Cardiac muscle cell (in vitro differentiated cells and primary cell): Measurements from ENCODE around the gene ZNF841. TPM values are rescaled to one million over a fixed set of nuclear protein-coding genes. Genes with fewer than 3 reads are reported as not detected.
A peak's percentile ranks its signal among the peaks of the same experiment; 100 is the strongest.
"Not testable (repeated sequence)": the region's sequence is repeated elsewhere in the genome, so short reads cannot be mapped to it uniquely, and the experiment has no call there.

Experiments used
- DNase-seq, 2 donors: peaks; one replicate each; pipeline versions ENCODE4 v3.0.0 to v3.0.0-alpha.2; 2010 to 2017; ENCODE audit warnings: low read depth in 1 of 2, low spot score in 1 of 2
- H3K27ac ChIP-seq: fragments of 200-600 bp; sonication (generic); 2 replicates; pipeline ENCODE4 v1.5.1; 2016
- H3K27me3 ChIP-seq: fragments of 200-600 bp; sonication (generic); 2 replicates; pipeline ENCODE4 v1.6.0; 2016; ENCODE audit warnings: control low read depth
- H3K36me3 ChIP-seq: fragments of 200-600 bp; sonication (generic); 2 replicates; pipeline ENCODE4 v1.5.1; 2016; ENCODE audit warnings: control low read depth
- H3K4me1 ChIP-seq: fragments of 200-600 bp; sonication (generic); 2 replicates; pipeline ENCODE4 v1.8.1; 2017; ENCODE audit warnings: low read depth, mild to moderate bottlenecking, mixed run types
- H3K4me3 ChIP-seq: fragments of 200-600 bp; sonication (generic); 2 replicates; pipeline ENCODE4 v1.5.1; 2016; ENCODE audit warnings: mild to moderate bottlenecking
- H3K9me3 ChIP-seq: fragments of 200-600 bp; sonication (generic); 2 replicates; pipeline ENCODE4 v1.5.1; 2017; ENCODE audit warnings: low read depth, mild to moderate bottlenecking, control low read depth
- polyA plus RNA-seq: library from polyadenylated mRNA; unstranded; fragments of >200 nt; fragmentation: Nextera tagmentation; extraction: Ambion mirVana; gene quantifications from 2 replicates; pipeline ENCODE4 v1.2.1, GENCODE V29; 2016
- total RNA-seq: library from RNA; depleted of rRNA; stranded (reverse); fragments of >200 nt; gene quantifications from 2 replicates; pipeline ENCODE4 v1.2.3, GENCODE V29; 2016
- TF ChIP-seq, protein P1 (sequence below): IDR thresholded peaks from 2 replicates; pipeline ENCODE4 v1.5.1; 2012; ENCODE audit warnings: low read depth, mild to moderate bottlenecking, low read length

ZNF841 gene
- total and polyA plus RNA-seq, 2 experiments from 2014 or later = 2.9 to 14.4 TPM

DNA sequence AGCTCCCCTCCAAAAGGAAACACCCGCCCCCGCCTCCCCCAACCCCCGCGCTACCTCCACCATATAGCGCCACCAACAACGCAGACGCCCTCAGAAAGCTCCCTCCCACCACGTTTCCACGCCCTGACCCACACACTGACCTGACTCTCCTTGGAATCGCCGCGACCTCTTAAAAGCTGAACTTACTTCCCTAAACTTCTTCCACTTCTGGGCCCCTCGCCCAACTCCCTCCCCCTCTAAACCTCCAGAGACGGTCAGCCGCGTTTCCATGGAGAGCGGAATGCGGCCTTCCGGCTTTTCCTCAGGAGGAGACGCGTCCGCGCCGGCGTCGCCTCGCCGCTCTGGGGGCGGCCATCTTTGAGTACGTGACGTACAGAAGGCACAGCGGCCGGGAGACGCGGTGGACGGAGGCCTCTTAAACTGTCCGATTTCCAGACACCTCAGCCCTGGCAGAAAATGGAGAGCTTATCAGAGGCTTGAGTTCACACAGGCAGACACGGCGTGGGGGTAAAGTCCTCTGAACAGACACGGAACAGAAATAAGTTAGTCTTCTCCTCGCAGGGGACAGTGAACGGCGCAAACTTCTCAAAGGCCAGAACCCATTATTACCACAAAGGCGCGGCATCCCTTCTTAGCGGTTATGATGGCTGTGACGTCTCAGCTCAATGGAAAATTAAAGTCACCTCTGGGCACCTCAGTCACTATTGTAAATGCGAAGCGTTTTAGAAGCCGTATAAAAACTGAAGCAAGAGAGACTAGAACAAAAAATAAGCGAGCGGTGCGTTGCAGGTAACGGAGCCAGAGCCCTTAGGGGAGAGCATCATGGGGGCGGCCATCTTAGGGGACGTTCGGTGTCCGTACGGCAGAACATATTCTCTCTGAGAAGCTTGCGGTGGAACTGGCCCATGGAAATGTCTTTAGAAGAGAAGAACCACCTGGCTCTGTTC is 46.7 kb downstream of the ZNF841 start, which contains the start of gene ZNF432:
Gene ZNF432 (minus strand): TSS at position 284 of the 947 bp plus-strand sequence. CDS start 1,970 bp downstream, outside the sequence.
- H3K9me3 ChIP-seq = no peaks in the 10 kb centered on the region
- peaks cover 19% of the 10 kb centered on the region for H3K36me3 ChIP-seq
- TF ChIP-seq, protein P1, sequence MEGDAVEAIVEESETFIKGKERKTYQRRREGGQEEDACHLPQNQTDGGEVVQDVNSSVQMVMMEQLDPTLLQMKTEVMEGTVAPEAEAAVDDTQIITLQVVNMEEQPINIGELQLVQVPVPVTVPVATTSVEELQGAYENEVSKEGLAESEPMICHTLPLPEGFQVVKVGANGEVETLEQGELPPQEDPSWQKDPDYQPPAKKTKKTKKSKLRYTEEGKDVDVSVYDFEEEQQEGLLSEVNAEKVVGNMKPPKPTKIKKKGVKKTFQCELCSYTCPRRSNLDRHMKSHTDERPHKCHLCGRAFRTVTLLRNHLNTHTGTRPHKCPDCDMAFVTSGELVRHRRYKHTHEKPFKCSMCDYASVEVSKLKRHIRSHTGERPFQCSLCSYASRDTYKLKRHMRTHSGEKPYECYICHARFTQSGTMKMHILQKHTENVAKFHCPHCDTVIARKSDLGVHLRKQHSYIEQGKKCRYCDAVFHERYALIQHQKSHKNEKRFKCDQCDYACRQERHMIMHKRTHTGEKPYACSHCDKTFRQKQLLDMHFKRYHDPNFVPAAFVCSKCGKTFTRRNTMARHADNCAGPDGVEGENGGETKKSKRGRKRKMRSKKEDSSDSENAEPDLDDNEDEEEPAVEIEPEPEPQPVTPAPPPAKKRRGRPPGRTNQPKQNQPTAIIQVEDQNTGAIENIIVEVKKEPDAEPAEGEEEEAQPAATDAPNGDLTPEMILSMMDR = no peak
- peaks cover 7% of the 10 kb centered on the region for H3K4me1 ChIP-seq
- H3K27ac ChIP-seq = peak within 1 kb of the TSS; percentile 99
- DNase-seq = peak; percentile 96 to 98
- H3K27me3 ChIP-seq = no peaks in the 10 kb centered on the region
- H3K4me3 ChIP-seq = peak within 1 kb of the TSS; percentile 54

DNA sequence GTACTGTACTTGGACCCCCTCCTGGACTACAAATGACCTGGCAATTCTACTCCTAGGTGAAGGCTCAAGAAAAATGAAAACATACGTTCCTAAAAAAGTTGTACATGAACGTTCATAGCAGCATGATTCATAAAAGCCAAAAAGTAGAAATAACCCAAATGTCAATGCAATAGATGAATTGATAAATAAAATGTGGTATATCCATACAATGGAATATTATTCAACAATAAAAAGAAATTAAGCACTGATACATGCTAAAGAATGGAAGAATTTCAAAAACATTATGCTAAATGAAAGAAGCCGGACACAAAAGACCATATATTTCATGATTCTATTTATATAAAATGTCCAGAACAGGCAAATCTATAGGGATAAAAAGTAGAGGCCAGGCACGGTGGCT is 56.4 kb downstream of the ZNF841 start:
- Histone ChIP-seq H3K4me1 (no peaks in the 10 kb centered on the region), H3K9me3 (no peaks in the 10 kb centered on the region), H3K36me3 (peaks cover 77% of the 10 kb centered on the region), H3K27ac (no peak overlapping the region), H3K4me3 (no peak overlapping the region), H3K27me3 (no peaks in the 10 kb centered on the region)
- DNase-seq = no peak
- TF ChIP-seq, protein P1 = no peak

GRCh38 chr19:52034051-52034728 is 61.4 kb downstream of the ZNF841 start:
- TF ChIP-seq, protein P1 = no peak
- Histone ChIP-seq H3K9me3 (peaks cover 9% of the 10 kb centered on the region), H3K4me3 (no peak overlapping the region), H3K27me3 (no peaks in the 10 kb centered on the region), H3K4me1 (no peaks in the 10 kb centered on the region), H3K27ac (no peak overlapping the region), H3K36me3 (peaks cover 61% of the 10 kb centered on the region)
- DNase-seq = peak in 1 of 2 donors; percentile 3

- DNase-seq = no peak
- Histone ChIP-seq H3K4me3 (peak overlapping the region; percentile 50), H3K4me1 (no peaks in the 10 kb centered on the region), H3K27me3 (no peaks in the 10 kb centered on the region), H3K9me3 (peaks cover 7% of the 10 kb centered on the region), H3K27ac (peak overlapping the region; percentile 89), H3K36me3 (peaks cover 30% of the 10 kb centered on the region)
- TF ChIP-seq, protein P1 = no peak
Measured at GRCh38 chr19:52028780-52029123, 66.8 kb downstream of the ZNF841 start.

DNA sequence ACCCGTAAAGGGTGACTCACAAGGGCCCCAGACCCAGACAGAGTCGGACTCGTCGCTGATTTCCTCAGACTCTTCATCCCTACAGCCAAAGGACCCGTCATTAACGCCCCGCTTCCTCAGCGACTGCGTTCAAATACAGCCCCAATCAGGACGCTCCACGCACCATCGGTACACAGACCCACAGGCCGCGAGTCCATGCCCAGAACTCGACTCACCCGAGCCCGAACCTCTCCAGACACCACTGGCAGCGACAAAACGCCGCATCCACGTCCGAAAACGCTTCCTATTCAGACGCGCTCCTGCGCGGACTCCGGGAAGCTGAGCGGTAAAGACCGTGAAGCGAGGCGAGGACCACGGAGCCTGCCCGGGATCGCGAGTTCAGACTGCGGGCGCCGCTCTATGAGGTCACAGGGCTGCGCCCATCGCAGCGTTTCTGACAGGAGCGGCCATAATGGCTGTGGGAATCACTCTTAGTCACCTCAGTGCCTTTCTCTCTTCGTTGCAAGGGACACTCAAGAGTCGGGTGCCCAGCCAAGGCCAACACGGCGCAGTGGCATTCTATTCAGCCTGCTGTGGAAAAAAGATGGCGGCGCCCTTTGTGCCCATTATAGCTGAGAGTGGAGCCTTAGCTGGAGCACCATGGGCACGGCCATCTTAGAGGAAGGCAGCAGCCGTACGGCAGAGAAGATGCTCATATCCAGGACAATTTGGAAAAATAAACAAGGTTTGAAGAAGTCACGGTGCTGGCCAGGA is 67.4 kb downstream of the ZNF841 start, which contains the start of gene ZNF614:
Gene ZNF614 (minus strand): TSS at position 353 of the 753 bp plus-strand sequence. CDS start 2,634 bp downstream, outside the sequence.
- Histone ChIP-seq H3K27ac (peak within 1 kb of the TSS; percentile 89), H3K4me3 (peak within 1 kb of the TSS; percentile 50), H3K27me3 (no peaks in the 10 kb centered on the region), H3K4me1 (no peaks in the 10 kb centered on the region), H3K9me3 (peaks cover 2% of the 10 kb centered on the region), H3K36me3 (peaks cover 30% of the 10 kb centered on the region)
- TF ChIP-seq, protein P1 = no peak
- peak; percentile 90 to 91 for DNase-seq

DNA sequence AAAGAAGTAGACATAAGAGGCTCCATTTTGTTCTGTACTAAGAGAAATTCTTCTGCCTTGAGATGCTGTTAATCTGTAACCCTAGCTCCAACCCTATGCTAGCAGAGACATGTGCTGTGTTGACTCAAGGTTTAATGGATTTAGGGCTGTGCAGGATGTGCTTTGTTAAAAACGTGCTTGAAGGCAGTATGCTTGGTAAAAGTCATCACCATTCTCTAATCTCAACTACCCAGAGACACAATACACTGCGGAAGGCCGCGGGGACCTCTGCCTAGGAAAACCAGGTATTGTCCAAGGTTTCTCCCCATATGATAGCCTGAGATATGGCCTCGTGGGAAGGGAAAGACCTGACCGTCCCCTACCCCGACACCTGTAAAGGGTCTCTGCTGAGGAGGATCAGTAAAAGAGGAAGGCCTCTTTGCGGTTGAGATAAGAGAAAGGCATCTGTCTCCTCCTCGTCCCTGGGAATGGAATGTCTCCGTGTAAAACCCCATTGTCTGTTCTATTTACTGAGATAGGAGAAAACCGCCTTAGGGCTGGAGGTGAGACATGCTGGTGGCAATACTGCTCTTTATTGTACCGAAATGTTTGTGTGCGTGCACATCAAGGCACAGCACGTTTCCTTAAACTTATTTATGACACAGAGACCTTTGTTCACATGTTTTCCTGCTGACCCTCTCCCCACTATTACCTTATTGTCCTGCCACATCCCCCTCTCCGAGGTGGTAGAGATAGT is 69.1 kb downstream of the ZNF841 start:
- DNase-seq, H3K4me3 ChIP-seq, H3K9me3 ChIP-seq, H3K27ac ChIP-seq, H3K27me3 ChIP-seq, H3K4me1 ChIP-seq: not testable (repeated sequence)
- peaks cover 32% of the 10 kb centered on the region for H3K36me3 ChIP-seq

DNA sequence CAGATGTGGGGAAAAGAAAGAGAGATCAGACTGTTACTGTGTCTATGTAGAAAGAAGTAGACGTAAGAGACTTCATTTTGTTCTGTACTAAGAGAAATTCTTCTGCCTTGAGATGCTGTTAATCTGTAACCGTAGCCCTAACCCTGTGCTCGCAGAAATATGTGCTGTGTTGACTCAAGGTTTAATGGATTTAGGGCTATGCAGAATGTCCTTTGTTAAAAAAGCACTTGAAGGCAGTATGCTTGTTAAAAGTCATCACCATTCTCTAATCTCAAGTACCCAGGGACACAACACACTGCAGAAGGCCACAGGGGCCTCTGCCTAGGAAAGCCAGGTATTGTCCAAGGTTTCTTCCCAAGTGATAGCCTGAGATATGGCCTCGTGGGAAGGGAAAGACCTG is 71.1 kb downstream of the ZNF841 start:
- H3K36me3 ChIP-seq = peaks cover 44% of the 10 kb centered on the region
- H3K4me1 ChIP-seq, DNase-seq, H3K27me3 ChIP-seq, H3K27ac ChIP-seq, H3K9me3 ChIP-seq, H3K4me3 ChIP-seq: not testable (repeated sequence)
